KOPT-K1 (cell line): Measurements from ENCODE around the gene ZC3H14.

Experiments used
- H3K27ac ChIP-seq: fragments of 200-600 bp; sonication (generic); 2 replicates; pipeline ENCODE4 v1.5.1; 2016; ENCODE audit warnings: antibody characterized with exemption, mild to moderate bottlenecking, low read depth, low read length; ENCODE audit not compliant: poor library complexity, severe bottlenecking
- H3K36me3 ChIP-seq: fragments of 200-600 bp; sonication (generic); 2 replicates; pipeline ENCODE4 v1.5.1; 2017; ENCODE audit warnings: antibody characterized with exemption, mild to moderate bottlenecking, low read length, moderate library complexity; ENCODE audit not compliant: insufficient read depth
- H3K9me3 ChIP-seq: fragments of 200-600 bp; sonication (generic); 2 replicates; pipeline ENCODE4 v1.5.1; 2017; ENCODE audit warnings: antibody characterized with exemption, low read length, mild to moderate bottlenecking; ENCODE audit not compliant: insufficient read depth, poor library complexity, severe bottlenecking

ZC3H14 gene

GRCh38 chr14:88613552-88614010 lies 50.7 kb downstream of the ZC3H14 start:
- Histone ChIP-seq H3K36me3 (peaks cover 92% of the 10 kb centered on the region), H3K27ac (no peak overlapping the region), H3K9me3 (no peaks in the 10 kb centered on the region)

- Histone ChIP-seq H3K36me3 (peaks cover 84% of the 10 kb centered on the region), H3K9me3 (no peaks in the 10 kb centered on the region), H3K27ac (no peak overlapping the region)
Observed at GRCh38 chr14:88614218-88614907, 51.5 kb downstream of the ZC3H14 start.

DNA sequence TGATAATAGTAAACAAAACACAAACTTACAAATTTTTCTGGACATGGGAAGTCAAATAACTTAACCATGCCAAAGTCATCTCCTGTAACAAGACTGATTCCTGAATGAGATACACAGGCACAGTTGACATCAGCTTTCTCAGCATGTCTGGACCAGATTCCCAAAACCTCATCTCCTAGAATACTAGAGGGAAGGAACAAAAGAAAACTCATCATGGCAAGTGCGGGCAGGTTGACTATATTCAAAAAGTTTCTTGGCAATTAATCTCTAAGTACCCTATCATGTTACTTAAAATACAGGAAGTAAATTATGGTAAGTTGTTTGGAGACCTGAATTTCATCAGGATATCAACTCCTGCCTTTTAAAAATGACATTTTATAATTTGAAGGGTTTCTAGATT lies 53.9 kb downstream of the ZC3H14 start:
- H3K27ac ChIP-seq = no peak overlapping the region
- H3K36me3 ChIP-seq = peaks cover 66% of the 10 kb centered on the region
- no peaks in the 10 kb centered on the region for H3K9me3 ChIP-seq

- H3K9me3 ChIP-seq = no peaks in the 10 kb centered on the region
- no peak overlapping the region for H3K27ac ChIP-seq
- peaks cover 66% of the 10 kb centered on the region for H3K36me3 ChIP-seq
Observed at GRCh38 chr14:88617479-88617878, 54.6 kb downstream of the ZC3H14 start.

DNA sequence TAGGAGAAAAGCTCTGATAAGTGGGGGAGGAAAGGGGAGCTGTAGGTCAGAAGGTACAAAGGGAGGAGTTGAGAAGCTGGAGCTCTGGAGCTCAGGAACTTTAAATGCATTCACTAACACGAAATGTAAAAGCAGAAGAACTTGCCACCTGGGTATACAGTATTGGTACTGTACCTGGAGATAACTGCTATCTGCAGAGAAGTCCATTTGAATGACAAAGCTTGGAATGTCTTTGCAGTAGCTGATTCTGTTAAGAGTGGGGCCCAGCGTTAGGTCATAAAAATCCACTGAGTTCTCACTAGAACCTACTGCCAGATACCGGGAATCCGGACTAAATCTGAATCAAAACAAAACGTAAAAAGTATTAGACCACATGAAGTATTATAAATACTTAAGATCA lies 55.6 kb downstream of the ZC3H14 start:
- Histone ChIP-seq H3K9me3 (no peaks in the 10 kb centered on the region), H3K36me3 (peaks cover 56% of the 10 kb centered on the region), H3K27ac (no peak overlapping the region)

DNA sequence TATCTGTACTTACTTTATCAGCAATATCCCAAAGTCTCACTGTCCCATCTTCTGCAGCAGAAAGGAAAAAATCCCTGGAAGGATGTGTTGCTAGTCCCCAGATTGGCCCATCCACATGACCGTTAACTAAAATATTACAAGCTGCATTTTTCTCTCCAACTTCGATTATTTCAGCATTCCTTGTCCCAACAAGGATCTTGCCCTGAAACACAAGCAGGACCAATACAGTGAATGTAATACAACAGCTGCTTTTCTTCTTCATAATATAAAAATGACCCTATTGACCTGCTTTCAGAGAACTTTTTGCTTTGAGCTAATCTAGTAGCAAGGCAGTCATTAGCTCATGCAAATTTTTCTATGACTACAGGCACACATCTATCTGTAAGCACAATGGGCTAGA lies 58.3 kb downstream of the ZC3H14 start:
- Histone ChIP-seq H3K27ac (no peak overlapping the region), H3K9me3 (no peaks in the 10 kb centered on the region), H3K36me3 (peaks cover 36% of the 10 kb centered on the region)

DNA sequence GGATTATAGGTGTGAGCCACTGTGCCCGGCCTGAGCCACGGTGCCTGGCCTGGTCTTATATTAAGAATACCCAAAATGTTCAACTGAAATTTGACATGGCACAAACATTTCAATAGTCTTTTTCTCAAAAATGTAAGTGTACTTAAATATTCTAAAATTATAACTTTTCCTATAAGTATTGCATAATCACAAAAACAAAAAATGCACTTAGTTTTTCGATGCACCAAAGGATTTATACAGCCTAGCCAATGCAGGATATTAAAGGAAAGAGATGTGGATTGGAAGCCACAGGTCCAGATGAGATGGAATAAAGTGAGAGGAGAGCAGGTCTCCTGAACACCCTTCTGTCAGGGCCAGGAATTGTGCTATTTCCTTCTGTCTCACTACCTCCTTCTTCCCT lies 62.8 kb downstream of the ZC3H14 start:
- peaks cover 13% of the 10 kb centered on the region for H3K36me3 ChIP-seq
- no peaks in the 10 kb centered on the region for H3K9me3 ChIP-seq
- no peak overlapping the region for H3K27ac ChIP-seq

DNA sequence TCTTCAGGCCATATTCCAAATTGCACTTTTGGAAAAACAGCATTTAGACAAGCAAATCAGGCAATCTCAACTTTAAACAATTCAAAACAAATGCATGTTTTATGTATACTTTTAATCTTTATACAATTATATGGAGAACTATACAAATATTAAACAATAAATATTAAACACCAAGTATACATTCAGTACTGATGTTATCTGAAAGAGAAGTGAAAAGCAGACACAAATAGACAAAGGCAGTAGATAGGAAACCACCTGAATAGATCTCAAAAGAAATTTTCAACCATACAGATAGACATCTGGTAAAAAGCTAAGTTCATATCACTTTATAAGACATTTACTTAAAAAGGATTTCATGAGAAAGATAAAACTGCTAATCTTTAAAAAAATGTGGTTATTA lies 65.2 kb downstream of the ZC3H14 start:
- no peak overlapping the region for H3K27ac ChIP-seq
- peaks cover 6% of the 10 kb centered on the region; the same call in 1 of the 2 replicates for H3K36me3 ChIP-seq

DNA sequence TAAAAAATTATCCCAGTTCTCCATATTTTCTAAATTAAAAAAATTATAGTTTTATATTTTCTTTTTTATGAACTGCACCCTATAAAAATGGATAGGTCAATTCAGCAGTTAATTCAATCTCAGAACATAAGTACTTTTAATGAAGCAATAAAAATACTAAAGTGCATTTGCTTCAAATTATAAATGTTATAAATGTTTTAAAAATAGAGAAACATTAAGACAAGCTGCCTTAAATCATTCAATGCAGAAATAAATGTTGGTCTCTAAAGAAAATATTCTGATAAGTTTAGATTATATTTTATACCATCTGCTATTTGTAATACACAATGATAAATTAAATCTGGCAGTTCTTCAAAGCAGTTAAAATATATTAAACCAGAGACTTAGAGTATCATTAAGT lies 65.6 kb downstream of the ZC3H14 start:
- no peak overlapping the region for H3K27ac ChIP-seq
- no peaks in the 10 kb centered on the region for H3K9me3 ChIP-seq
- H3K36me3 ChIP-seq = peaks cover 6% of the 10 kb centered on the region; the same call in 1 of the 2 replicates

More for the DNA sequence above, 65.2 kb downstream of the ZC3H14 start:
- no peaks in the 10 kb centered on the region for H3K9me3 ChIP-seq

GRCh38 chr14:88630565-88630964 lies 67.7 kb downstream of the ZC3H14 start:
- Histone ChIP-seq H3K9me3 (no peaks in the 10 kb centered on the region), H3K36me3 (no peaks in the 10 kb centered on the region), H3K27ac (no peak overlapping the region)

GRCh38 chr14:88631091-88631490 lies 68.3 kb downstream of the ZC3H14 start:
- Histone ChIP-seq H3K36me3 (no peaks in the 10 kb centered on the region), H3K9me3 (no peaks in the 10 kb centered on the region), H3K27ac (no peak overlapping the region)

DNA sequence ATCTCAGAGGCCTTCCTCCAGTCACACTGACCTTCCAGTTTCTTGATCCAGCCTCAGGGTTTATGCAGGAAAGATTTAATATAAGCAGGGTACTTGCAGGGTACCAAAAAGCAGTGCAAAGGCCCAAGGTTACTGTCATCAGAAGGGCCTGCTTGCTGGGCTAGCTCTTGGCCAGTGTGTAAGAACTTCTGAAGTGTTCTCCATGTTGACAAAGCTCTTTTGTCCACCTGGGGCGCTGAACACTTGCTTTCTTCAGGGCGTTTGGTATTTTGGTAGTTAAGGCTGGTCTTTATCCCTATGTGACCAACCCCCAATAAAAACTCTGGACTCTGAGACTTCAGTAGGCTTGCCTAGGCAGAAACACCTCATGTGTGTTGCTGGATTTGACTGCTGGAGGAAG lies 69.7 kb downstream of the ZC3H14 start:
- Histone ChIP-seq H3K36me3 (no peaks in the 10 kb centered on the region), H3K9me3 (no peaks in the 10 kb centered on the region), H3K27ac (no peak overlapping the region)

DNA sequence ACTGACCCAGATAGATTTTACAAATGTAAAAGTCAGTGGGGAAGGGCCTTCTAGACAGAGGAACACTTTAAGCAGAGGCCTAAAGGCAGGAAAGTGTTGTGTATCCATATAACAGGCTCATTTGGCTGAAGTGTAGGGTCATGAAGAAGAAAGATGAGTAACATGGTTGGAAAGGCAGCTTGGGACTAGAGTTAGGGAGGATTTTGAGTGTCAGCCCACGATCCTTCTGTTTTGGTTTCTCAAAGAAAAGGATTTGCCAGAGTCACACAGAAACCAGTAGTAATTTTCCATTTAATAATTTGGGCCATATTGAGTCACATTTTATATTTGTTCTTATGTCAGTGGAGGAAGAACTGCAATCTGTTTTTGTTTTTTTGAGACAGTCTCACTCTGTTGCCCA lies 76.4 kb downstream of the ZC3H14 start:
- H3K36me3 ChIP-seq = no peaks in the 10 kb centered on the region

GRCh38 chr14:88660056-88660455 lies 97.2 kb downstream of the ZC3H14 start:
- Histone ChIP-seq H3K27ac (no peak overlapping the region), H3K9me3 (no peaks in the 10 kb centered on the region), H3K36me3 (no peaks in the 10 kb centered on the region)

More for the DNA sequence above, 76.4 kb downstream of the ZC3H14 start:
- Histone ChIP-seq H3K9me3 (peaks cover 10% of the 10 kb centered on the region), H3K27ac (no peak overlapping the region)

DNA sequence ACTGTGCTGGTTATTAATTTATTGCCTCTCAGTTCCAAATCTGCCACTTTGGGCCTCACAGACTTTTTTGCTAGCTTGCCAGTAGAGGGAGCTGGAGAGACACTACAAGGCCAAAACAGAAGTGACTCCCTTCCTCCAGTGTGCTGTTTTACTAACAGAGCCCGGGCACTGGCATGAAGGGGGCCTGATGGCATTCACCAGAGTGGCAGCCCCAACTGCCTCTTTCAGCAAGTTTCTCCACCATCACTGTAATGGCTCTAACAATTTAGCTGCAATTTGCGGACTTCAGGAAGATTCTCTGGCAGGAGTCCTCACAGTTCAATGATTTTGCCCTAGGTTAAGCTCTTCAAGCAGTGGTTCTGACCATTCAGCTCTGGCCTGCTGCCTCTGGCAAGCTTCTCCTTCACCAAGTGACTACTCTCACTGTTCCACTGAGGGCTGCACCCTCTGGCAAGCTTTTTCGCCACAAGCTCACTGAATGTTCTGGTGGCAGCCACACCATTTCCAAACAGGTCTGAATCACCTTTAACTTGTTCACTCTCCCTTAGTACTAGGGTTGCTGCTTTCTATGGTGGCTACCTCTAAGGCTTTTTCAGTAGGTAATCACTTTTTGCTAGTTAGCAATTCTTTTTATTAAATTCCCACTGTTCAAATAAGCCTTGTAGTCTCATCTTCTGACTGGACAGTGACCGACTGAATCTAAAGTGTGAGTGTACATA lies 104.9 kb downstream of the ZC3H14 start:
- no peaks in the 10 kb centered on the region for H3K36me3 ChIP-seq
- no peak overlapping the region for H3K27ac ChIP-seq
- H3K9me3 ChIP-seq = no peaks in the 10 kb centered on the region
